Keratinocyte (primary cell): ENCODE measurements around the gene CUBN. TPM values are rescaled to one million over a fixed set of nuclear protein-coding genes. Genes with fewer than 3 reads are reported as not detected.

Experiments used
- DNase-seq: peaks from one replicate; pipeline ENCODE4 v3.0.0-alpha.2; 2011; ENCODE audit warnings: low read depth, missing footprints, low spot score
- FAIRE-seq: peaks from 2 replicates; lab custom pipeline; 2011; peaks lifted over from hg19 to GRCh38; lab: Jason Lieb, UNC
- H2AFZ ChIP-seq: 2 replicates; pipeline ENCODE4 v1.6.0; 2012; ENCODE audit warnings: low read length, control low read depth, inconsistent platforms; ENCODE audit not compliant: control insufficient read depth
- H3K27ac ChIP-seq: 2 replicates; pipeline ENCODE4 v1.5.1; 2011; ENCODE audit warnings: low read length; ENCODE audit not compliant: control insufficient read depth, insufficient read depth
- H3K27me3 ChIP-seq: 3 replicates; pipeline ENCODE4 v1.6.0; 2011; ENCODE audit warnings: low read length; ENCODE audit not compliant: control insufficient read depth, insufficient read depth; ENCODE audit errors: extremely low read depth
- H3K36me3 ChIP-seq, 2 experiments: 2 replicates in 1 of 2; 3 replicates in 1 of 2; pipeline ENCODE4 v1.5.1; 2011; ENCODE audit warnings: low read length in 2 of 2, mild to moderate bottlenecking in 1 of 2; ENCODE audit not compliant: control insufficient read depth in 2 of 2, insufficient read depth in 2 of 2; ENCODE audit errors: extremely low read depth in 1 of 2
- H3K4me1 ChIP-seq: 3 replicates; pipeline ENCODE4 v1.5.1; 2011; ENCODE audit warnings: low read length; ENCODE audit not compliant: control insufficient read depth, insufficient read depth; ENCODE audit errors: extremely low read depth
- H3K4me2 ChIP-seq: 3 replicates; pipeline ENCODE4 v1.6.0; 2011; ENCODE audit warnings: low read depth, low read length; ENCODE audit not compliant: control insufficient read depth, insufficient read depth; ENCODE audit errors: extremely low read depth
- H3K4me3 ChIP-seq, 3 experiments: fragments of 200-600 bp in 1 of 3; sonication (generic) in 1 of 3; 2 replicates in 2 of 3; 3 replicates in 1 of 3; pipeline ENCODE4 v1.5.1; 2011 to 2016; ENCODE audit warnings: low read length in 3 of 3, mild to moderate bottlenecking in 3 of 3, control low read depth in 2 of 3, inconsistent platforms in 1 of 3, low read depth in 1 of 3, mixed read lengths in 1 of 3, mixed run types in 1 of 3, moderate library complexity in 1 of 3; ENCODE audit not compliant: control insufficient read depth in 2 of 3, insufficient read depth in 2 of 3; ENCODE audit errors: extremely low read depth in 1 of 3
- H3K79me2 ChIP-seq: 2 replicates; pipeline ENCODE4 v1.6.0; 2012; ENCODE audit warnings: low read length; ENCODE audit not compliant: control insufficient read depth, insufficient read depth
- H3K9ac ChIP-seq: 3 replicates; pipeline ENCODE4 v1.6.0; 2011; ENCODE audit warnings: low read length; ENCODE audit not compliant: control insufficient read depth, insufficient read depth; ENCODE audit errors: extremely low read depth
- H3K9me1 ChIP-seq: 3 replicates; pipeline ENCODE4 v1.6.0; 2011; ENCODE audit warnings: low read length; ENCODE audit not compliant: control insufficient read depth, insufficient read depth; ENCODE audit errors: extremely low read depth
- H3K9me3 ChIP-seq: 2 replicates; pipeline ENCODE4 v1.5.1; 2012; ENCODE audit warnings: low read depth, low read length; ENCODE audit not compliant: control insufficient read depth
- H4K20me1 ChIP-seq: 3 replicates; pipeline ENCODE4 v1.6.0; 2011; ENCODE audit warnings: low read length; ENCODE audit not compliant: control insufficient read depth, insufficient read depth; ENCODE audit errors: extremely low read depth
- EZH2 ChIP-seq: IDR thresholded peaks from one replicate; pipeline ENCODE4 v1.6.1; 2012; ENCODE audit warnings: inconsistent platforms, mild to moderate bottlenecking, low read length, moderate library complexity
- dilution Hi-C: fragments of 300-500 bp; cut with MboI; formaldehyde crosslinking; loops from one replicate; pipeline ENCODE4 v1.7.0; 2020; ENCODE audit warnings: low sequenced_read_pairs; ENCODE audit not compliant: extremely low pct_ligation_motif_present
- polyA plus RNA-seq, 5 experiments: library from polyadenylated mRNA; depleted of rRNA in 3 of 5; stranded (reverse) in 3 of 5; stranded (forward) in 1 of 5; unstranded in 1 of 5; fragments of >200 nt; gene quantifications; 1 replicate in 1 of 5; 2 replicates in 3 of 5; 3 replicates in 1 of 5; pipeline versions ENCODE4 v1.2.1 to v1.2.3, GENCODE V29; 2011 to 2012; ENCODE audit warnings: missing spikeins in 2 of 5, low read depth in 1 of 5, low replicate concordance in 1 of 5
- TF ChIP-seq, protein P1 (sequence below), 3 experiments: IDR thresholded peaks in 1 of 3; conservative IDR thresholded peaks in 1 of 3; optimal IDR thresholded peaks in 1 of 3; 2 replicates in 2 of 3; 3 replicates in 1 of 3; pipeline versions ENCODE3 to v1.5.1; 2011; ENCODE audit warnings: low read length in 3 of 3, mild to moderate bottlenecking in 3 of 3, moderate library complexity in 2 of 3, control low read depth in 1 of 3, inconsistent platforms in 1 of 3; ENCODE audit not compliant: insufficient read depth in 2 of 3; ENCODE audit errors: extremely low read depth in 1 of 3

Gene CUBN
- polyA plus RNA-seq, 1 donor (not counting 4 experiments of a cell fraction or from before 2014, with no cell fraction given) = 0.07 TPM

DNA sequence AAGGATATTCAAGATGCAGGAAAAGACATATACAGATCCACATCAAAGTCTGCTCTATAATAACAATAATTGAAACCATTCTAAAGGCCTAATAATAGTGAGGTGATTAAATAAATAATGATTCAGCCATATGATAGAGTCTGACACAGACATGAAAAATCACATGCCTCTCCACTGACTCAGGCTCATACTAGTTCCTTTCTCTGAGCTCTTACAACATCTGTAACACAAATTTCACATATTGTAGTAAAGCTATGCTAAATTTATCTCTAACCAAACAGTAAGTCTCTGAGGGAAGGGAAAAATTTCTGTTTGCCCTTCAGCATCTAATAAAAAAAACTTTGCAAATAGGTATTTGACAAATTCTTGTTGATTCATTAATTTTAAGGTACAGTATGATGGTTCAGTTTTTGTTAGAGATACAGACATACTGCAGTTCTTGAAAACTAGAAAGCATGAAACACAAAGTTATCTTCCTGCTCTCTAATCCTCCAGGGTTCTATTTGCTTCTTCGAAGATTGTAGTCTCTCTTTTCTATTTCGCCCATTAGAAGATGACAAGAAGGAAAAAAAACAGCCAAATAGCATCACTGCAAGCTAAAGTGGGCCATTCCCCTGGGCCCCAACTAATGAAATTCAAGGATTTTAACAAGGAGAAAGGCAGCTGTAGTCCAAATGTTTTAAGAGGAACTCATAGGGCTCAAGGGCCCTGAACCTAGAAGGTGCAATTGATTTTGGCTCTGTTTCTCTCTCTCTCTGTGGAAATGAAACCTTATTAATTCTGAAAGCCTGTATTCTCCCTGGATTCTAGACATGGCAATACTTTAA, 53.9 kb downstream of the CUBN start:
- H3K4me3 ChIP-seq = no peak overlapping the region
- H2AFZ ChIP-seq = peak overlapping the region; percentile 5
- H4K20me1 ChIP-seq = no peaks in the 10 kb centered on the region
- no peaks in the 10 kb centered on the region for H3K9me3 ChIP-seq
- H3K4me2 ChIP-seq = peak overlapping the region; percentile 35
- no peaks in the 10 kb centered on the region for H3K36me3 ChIP-seq
- H3K27me3 ChIP-seq = no peaks in the 10 kb centered on the region
- no peaks in the 10 kb centered on the region for H3K79me2 ChIP-seq
- peak overlapping the region; percentile 84 for H3K27ac ChIP-seq
- H3K9ac ChIP-seq = peak overlapping the region; percentile 48
- peaks cover 34% of the 10 kb centered on the region for H3K4me1 ChIP-seq
- TF ChIP-seq EZH2 = no peak
- TF ChIP-seq, protein P1, sequence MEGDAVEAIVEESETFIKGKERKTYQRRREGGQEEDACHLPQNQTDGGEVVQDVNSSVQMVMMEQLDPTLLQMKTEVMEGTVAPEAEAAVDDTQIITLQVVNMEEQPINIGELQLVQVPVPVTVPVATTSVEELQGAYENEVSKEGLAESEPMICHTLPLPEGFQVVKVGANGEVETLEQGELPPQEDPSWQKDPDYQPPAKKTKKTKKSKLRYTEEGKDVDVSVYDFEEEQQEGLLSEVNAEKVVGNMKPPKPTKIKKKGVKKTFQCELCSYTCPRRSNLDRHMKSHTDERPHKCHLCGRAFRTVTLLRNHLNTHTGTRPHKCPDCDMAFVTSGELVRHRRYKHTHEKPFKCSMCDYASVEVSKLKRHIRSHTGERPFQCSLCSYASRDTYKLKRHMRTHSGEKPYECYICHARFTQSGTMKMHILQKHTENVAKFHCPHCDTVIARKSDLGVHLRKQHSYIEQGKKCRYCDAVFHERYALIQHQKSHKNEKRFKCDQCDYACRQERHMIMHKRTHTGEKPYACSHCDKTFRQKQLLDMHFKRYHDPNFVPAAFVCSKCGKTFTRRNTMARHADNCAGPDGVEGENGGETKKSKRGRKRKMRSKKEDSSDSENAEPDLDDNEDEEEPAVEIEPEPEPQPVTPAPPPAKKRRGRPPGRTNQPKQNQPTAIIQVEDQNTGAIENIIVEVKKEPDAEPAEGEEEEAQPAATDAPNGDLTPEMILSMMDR (optimal IDR thresholded peaks at IDR 0.05 in 1 of 3, IDR thresholded peaks at IDR 0.05 in 1 of 3, conservative IDR thresholded peaks at IDR 0.05 in 1 of 3; ENCODE audit: extremely low read depth in 1 of 3, insufficient read depth in 2 of 3, low read length in 3 of 3) = no peak
- DNase-seq = no peak
- peak; percentile 84 for FAIRE-seq
- no peaks in the 10 kb centered on the region for H3K9me1 ChIP-seq
- dilution Hi-C loops = no loop called here

DNA sequence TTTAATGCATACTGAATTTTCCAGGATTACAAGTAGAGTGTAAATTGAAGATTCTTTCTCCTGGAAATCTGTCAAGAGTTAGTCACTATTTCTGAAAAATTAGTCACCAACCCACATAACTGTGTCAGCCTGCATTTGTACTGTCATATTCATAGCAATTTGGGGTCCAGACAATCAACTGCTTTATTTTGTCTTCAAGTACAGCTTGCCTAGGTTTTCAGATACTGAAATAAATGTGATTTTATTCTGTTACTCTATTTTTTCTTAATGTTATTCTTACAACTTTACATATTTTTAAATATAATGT, 55.1 kb downstream of the CUBN start:
- Histone ChIP-seq H3K4me1 (peaks cover 34% of the 10 kb centered on the region), H2AFZ (no peak overlapping the region), H3K27ac (peak overlapping the region; percentile 84), H4K20me1 (no peaks in the 10 kb centered on the region), H3K27me3 (no peaks in the 10 kb centered on the region), H3K9me3 (no peaks in the 10 kb centered on the region), H3K36me3 (no peaks in the 10 kb centered on the region), H3K79me2 (no peaks in the 10 kb centered on the region), H3K4me2 (peak overlapping the region; percentile 35), H3K9me1 (no peaks in the 10 kb centered on the region), H3K4me3 (no peak overlapping the region), H3K9ac (peak overlapping the region; percentile 9)
- no peak for DNase-seq
- dilution Hi-C loops = no loop called here
- no peak for TF ChIP-seq EZH2
- TF ChIP-seq, protein P1 (optimal IDR thresholded peaks at IDR 0.05 in 1 of 3, IDR thresholded peaks at IDR 0.05 in 1 of 3, conservative IDR thresholded peaks at IDR 0.05 in 1 of 3; ENCODE audit: extremely low read depth in 1 of 3, insufficient read depth in 2 of 3, low read length in 3 of 3) = no peak
- peak; percentile 32 for FAIRE-seq
